Nephron progenitor cell (in vitro differentiated cells): ENCODE data around the gene IST1.

ENCODE experiments used
- DNase-seq: peaks from one replicate; pipeline ENCODE4 v3.0.0; 2021
- H3K27ac Mint-ChIP-seq: 2 replicates; pipeline ENCODE4 v1.8.0; 2021; ENCODE audit warnings: mild to moderate bottlenecking, moderate library complexity, mixed read lengths
- H3K27me3 Mint-ChIP-seq: 2 replicates; pipeline ENCODE4 v1.8.0; 2021; ENCODE audit warnings: mild to moderate bottlenecking, low read depth, mixed read lengths; ENCODE audit not compliant: poor library complexity
- H3K36me3 Mint-ChIP-seq: 2 replicates; pipeline ENCODE4 v1.8.0; 2021; ENCODE audit warnings: low read depth, mixed read lengths
- H3K4me1 Mint-ChIP-seq: 2 replicates; pipeline ENCODE4 v1.8.0; 2021; ENCODE audit warnings: mixed read lengths
- H3K4me3 Mint-ChIP-seq: 2 replicates; pipeline ENCODE4 v1.8.0; 2021; ENCODE audit warnings: mild to moderate bottlenecking, moderate library complexity, mixed read lengths
- H3K9me3 Mint-ChIP-seq: 2 replicates; pipeline ENCODE4 v1.8.0; 2021; ENCODE audit warnings: mild to moderate bottlenecking, moderate library complexity, mixed read lengths
- TF ChIP-seq, protein P1 (sequence below): fragments of 200-600 bp; sonication (generic); IDR thresholded peaks from 2 replicates; pipeline ENCODE4 v1.5.0; 2021; ENCODE audit warnings: antibody characterized with exemption

IST1 gene

DNA sequence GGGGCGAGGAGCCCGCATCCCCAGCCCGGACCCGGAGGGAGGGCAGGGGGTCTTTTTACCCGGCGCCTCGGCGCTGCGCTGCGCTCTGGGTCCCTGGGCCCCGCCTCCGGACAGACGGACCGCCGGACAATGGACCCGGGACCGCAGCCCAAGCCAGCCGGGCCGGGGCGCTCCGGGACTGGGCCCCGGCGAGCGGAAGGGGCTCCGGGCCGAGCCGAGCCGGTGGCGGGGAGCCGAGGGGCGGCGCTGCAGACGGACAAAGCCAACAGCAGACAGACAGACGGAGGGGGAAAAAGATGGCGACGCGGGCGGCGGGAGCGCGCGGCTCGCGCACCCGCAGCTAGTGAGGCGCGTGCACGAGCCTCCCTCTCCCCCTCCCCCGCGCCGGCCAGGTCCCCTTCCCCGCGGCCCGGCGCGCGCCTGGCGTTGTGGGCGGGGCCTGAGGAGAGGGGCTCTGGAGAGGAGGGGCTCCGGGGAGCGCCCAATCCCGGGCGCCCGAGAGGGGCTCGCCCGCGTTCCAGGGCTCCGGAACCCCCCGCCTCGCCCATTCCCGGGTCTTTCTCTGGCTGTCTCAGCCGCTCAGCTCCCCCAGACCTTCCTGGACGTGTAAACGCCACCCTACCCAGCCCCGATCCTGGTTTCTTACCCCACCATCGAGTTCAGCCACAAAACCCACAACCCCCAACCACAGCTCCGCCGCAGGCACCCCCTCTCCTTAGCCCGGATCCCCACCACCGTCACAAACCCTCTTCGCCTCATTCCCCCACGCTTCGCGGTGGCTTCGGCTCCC, 11.3 kb upstream of the IST1 start, which contains the start of gene ZNF821:
Gene ZNF821 (minus strand): TSS at position 334 of the 790 bp plus-strand sequence. CDS start 4,236 bp downstream, outside the sequence.
- Mint-ChIP-seq H3K36me3 (peaks cover 20% of the 10 kb centered on the region), H3K27me3 (peaks cover 3% of the 10 kb centered on the region), H3K4me1 (peaks cover 42% of the 10 kb centered on the region), H3K4me3 (peak within 1 kb of the TSS; percentile 96), H3K27ac (peak within 1 kb of the TSS; percentile 97), H3K9me3 (no peaks in the 10 kb centered on the region)
- TF ChIP-seq, protein P1, sequence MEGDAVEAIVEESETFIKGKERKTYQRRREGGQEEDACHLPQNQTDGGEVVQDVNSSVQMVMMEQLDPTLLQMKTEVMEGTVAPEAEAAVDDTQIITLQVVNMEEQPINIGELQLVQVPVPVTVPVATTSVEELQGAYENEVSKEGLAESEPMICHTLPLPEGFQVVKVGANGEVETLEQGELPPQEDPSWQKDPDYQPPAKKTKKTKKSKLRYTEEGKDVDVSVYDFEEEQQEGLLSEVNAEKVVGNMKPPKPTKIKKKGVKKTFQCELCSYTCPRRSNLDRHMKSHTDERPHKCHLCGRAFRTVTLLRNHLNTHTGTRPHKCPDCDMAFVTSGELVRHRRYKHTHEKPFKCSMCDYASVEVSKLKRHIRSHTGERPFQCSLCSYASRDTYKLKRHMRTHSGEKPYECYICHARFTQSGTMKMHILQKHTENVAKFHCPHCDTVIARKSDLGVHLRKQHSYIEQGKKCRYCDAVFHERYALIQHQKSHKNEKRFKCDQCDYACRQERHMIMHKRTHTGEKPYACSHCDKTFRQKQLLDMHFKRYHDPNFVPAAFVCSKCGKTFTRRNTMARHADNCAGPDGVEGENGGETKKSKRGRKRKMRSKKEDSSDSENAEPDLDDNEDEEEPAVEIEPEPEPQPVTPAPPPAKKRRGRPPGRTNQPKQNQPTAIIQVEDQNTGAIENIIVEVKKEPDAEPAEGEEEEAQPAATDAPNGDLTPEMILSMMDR: peak; percentile 34
- DNase-seq: peak; percentile 93

DNA sequence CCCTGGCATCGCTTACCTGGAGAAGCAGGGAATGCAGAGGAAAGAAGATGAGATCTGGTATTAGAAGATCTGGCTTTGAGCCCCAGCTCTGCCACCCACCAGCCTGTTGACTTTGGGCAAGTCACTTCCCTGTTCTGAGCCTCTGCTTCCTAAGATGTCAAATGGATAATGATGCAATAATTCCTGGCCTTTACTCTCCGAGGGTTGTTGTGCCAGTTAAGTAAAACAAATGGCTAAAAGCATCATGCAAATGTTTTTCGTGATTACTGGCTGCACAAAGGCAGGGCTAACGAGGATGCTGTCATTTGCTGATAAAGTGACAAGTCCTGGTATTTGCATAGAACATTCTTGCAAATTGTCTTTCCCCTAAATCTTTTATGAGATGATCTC, 10.1 kb upstream of the IST1 start:
- Mint-ChIP-seq H3K36me3 (peaks cover 8% of the 10 kb centered on the region), H3K27ac (peak overlapping the region; percentile 91), H3K4me3 (peak overlapping the region; percentile 96), H3K27me3 (peaks cover 3% of the 10 kb centered on the region), H3K4me1 (peaks cover 37% of the 10 kb centered on the region), H3K9me3 (no peaks in the 10 kb centered on the region)
- no peak for DNase-seq
- TF ChIP-seq, protein P1: no peak

GRCh38 chr16:71889147-71889546, 6.2 kb upstream of the IST1 start:
- H3K4me1 Mint-ChIP-seq: peaks cover 14% of the 10 kb centered on the region
- no peak overlapping the region for H3K27ac Mint-ChIP-seq
- no peaks in the 10 kb centered on the region for H3K36me3 Mint-ChIP-seq
- H3K4me3 Mint-ChIP-seq: no peak overlapping the region
- H3K9me3 Mint-ChIP-seq: no peaks in the 10 kb centered on the region
- TF ChIP-seq, protein P1: no peak
- peaks cover 3% of the 10 kb centered on the region for H3K27me3 Mint-ChIP-seq
- DNase-seq: no peak

DNA sequence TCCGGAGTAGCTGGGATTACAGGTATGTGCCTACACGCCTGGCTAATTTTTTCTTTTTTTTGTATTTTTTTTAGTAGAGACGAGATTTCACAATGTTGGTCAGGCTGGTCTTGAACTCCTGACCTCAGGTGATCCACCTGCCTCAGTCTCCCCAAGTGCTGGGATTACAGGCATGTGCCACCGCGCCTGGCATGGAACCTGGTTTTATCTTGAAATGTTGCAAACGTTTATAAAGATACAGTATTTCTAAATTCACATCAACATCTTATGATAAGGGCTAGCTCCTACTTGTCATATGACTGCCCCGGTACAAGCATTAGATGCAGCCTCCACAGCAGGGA, 1.5 kb upstream of the IST1 start:
- Mint-ChIP-seq H3K27ac (peak overlapping the region; percentile 99), H3K36me3 (peaks cover 24% of the 10 kb centered on the region), H3K27me3 (peaks cover 2% of the 10 kb centered on the region), H3K4me1 (peaks cover 23% of the 10 kb centered on the region), H3K4me3 (peak overlapping the region; percentile 99), H3K9me3 (peaks cover 9% of the 10 kb centered on the region)
- TF ChIP-seq, protein P1: no peak
- DNase-seq: no peak

- TF ChIP-seq, protein P1: no peak
- peak overlapping the region; percentile 99 for H3K4me3 Mint-ChIP-seq
- H3K4me1 Mint-ChIP-seq: peaks cover 23% of the 10 kb centered on the region
- peak overlapping the region; percentile 99 for H3K27ac Mint-ChIP-seq
- H3K9me3 Mint-ChIP-seq: peaks cover 14% of the 10 kb centered on the region
- H3K36me3 Mint-ChIP-seq: peaks cover 29% of the 10 kb centered on the region
- DNase-seq: peak; percentile 50
- peaks cover 2% of the 10 kb centered on the region for H3K27me3 Mint-ChIP-seq
Measured at GRCh38 chr16:71894229-71894920, 956 bp upstream of the IST1 start.
